GM13977 (cell line): ENCODE results near the gene CAMK1D.

ENCODE experiments used
- DNase-seq: peaks from one replicate; pipeline ENCODE4 v3.0.0; 2012; ENCODE audit warnings: low spot score
- in situ Hi-C: fragments of 300-500 bp; cut with MboI; formaldehyde crosslinking; loops from one replicate; pipeline ENCODE4 v1.12.0; 2022; ENCODE audit warnings: low sequenced_read_pairs, low pct_unique_long_range_greater_than_20kb, mixed read lengths, inconsistent platforms; ENCODE audit not compliant: unreplicated experiment
- TF ChIP-seq, protein P1 (sequence below): IDR thresholded peaks from 2 replicates; pipeline ENCODE4 v1.5.1; 2012; ENCODE audit warnings: mild to moderate bottlenecking, control low read depth; ENCODE audit not compliant: insufficient read depth; ENCODE audit errors: extremely low read depth, missing control alignments

Gene CAMK1D

DNA sequence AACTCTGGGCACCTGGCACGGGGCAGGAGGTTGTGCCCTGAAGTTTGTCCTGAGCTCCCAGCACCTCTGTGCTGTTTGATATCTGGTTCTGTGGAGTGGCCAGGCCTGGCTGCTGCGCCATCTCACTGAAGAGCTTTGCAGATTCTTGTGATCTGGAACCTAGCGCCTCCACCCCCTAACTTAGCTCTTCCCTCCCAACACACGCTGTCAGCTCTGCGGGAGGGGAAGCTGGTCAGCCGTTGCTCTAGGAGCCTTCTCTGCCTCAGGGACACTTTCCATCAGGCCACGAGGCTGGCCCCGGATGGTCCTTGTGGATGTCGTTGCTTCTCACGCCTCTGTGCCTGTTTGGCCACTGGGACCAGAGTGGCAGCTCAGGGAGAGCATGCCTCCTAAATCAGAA, 438.9 kb downstream of the CAMK1D start:
- in situ Hi-C loops: no loop called here
- TF ChIP-seq, protein P1, sequence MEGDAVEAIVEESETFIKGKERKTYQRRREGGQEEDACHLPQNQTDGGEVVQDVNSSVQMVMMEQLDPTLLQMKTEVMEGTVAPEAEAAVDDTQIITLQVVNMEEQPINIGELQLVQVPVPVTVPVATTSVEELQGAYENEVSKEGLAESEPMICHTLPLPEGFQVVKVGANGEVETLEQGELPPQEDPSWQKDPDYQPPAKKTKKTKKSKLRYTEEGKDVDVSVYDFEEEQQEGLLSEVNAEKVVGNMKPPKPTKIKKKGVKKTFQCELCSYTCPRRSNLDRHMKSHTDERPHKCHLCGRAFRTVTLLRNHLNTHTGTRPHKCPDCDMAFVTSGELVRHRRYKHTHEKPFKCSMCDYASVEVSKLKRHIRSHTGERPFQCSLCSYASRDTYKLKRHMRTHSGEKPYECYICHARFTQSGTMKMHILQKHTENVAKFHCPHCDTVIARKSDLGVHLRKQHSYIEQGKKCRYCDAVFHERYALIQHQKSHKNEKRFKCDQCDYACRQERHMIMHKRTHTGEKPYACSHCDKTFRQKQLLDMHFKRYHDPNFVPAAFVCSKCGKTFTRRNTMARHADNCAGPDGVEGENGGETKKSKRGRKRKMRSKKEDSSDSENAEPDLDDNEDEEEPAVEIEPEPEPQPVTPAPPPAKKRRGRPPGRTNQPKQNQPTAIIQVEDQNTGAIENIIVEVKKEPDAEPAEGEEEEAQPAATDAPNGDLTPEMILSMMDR: no peak
- no peak for DNase-seq

DNA sequence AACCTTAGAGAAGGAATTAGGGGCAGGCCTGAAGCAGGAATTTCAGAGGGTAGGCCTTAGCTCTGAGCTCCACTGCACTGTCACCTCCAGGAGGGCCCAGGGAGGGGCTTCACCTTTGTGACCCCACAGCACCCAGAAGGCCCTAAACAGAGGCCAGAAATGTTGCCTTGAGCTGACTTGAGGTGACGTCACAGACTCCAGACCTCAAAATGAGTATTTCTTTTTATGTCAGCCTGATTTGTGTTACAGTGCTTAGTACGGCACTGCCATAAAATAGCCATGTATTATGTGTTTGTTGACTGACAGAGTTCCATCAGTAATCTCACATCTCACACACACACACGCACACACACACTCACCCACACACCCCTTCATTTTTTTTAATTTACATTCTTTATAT, 440.9 kb downstream of the CAMK1D start:
- TF ChIP-seq, protein P1: no peak
- in situ Hi-C loops: no loop called here

DNA sequence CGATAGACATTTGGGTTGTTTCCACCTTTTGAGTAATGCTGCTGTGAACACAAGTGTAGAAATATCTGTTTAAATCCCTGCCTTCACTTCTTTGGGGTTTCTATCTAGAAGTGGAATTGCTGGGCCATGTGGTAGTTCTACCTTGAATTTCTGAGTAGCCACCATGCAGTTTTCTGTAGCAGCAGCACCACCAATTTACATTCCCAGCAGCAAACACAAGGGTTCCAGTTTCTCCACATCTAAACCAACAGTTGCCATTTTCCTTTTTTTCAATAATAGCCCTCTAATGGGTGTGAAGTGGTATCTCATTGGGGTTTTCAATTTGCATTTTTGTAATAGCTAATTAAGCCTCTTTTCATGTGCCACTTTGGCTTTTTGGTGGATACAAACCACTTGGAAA, 442.4 kb downstream of the CAMK1D start:
- in situ Hi-C loops: no loop called here
- no peak for DNase-seq
- TF ChIP-seq, protein P1: no peak

More for the DNA sequence above, 440.9 kb downstream of the CAMK1D start:
- DNase-seq: no peak

DNA sequence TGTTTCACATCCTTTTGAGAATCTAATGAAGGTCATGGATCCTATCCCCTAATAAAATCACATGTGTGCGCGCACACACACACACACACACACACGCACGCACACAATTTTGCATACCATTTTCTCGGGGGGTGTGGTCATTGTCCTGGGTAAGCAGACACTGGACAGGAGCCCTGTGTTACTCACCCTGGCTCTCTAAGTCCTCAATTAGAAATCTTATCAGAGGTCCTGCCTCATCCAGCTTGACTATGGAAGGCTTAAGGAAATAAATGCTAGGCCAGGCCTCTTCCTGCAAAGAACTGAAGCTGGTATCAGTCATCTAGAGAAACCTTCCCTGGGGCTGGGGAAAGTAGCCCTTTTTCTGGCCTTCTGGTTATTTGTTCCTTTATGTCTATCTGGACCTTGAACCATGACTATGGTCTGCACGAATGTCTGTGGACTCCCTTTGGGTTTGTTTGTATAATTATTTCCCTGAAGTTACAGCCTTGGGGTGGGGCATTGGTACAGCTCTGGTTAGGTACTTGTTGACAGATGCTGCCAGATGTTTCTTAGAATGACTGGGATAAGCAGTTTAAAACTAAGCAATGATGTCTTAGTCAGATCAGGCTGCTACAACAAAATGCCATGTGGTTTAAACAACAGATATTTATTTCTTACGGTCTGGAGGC, 443.7 kb downstream of the CAMK1D start:
- TF ChIP-seq, protein P1: no peak
- in situ Hi-C loops: no loop called here
- DNase-seq: no peak

DNA sequence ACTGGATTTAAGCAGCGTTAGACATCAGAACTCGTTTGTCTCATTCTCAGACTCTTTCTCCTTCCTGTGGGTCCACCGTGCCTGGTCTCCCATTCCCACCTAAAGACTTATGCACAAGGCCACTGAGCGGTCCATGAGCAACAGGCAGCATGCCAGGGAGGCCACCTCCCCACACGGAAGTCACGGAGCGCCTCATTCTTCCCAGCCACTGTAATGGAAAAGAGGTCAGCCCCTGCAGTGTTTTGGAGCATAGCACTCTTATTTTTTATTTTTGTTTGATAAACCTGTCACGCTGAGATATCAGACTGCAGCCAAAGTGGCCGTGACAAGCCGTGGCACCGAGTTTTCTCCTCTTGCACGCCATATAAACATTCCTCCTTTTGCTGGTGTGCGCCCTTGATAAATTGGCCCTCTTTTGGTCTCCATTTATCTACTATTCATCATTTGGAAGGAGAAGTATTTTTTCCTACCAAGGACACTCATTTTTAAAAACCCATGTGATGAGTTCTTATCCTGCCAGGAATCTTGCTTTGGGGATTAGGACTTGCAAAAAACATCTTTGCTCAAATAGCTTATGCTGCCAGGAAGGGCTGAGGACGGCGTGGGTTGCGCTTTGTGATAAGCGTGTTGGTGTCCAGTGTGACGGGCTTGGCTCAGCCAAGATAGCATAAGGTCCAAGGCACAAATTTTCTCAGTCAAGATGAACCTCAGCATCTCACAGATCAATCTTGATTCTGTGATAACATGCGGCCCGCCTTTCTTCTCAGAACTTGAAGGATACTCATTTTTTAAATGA, 446.2 kb downstream of the CAMK1D start:
- no peak for DNase-seq
- in situ Hi-C loops: no loop called here
- TF ChIP-seq, protein P1: no peak

DNA sequence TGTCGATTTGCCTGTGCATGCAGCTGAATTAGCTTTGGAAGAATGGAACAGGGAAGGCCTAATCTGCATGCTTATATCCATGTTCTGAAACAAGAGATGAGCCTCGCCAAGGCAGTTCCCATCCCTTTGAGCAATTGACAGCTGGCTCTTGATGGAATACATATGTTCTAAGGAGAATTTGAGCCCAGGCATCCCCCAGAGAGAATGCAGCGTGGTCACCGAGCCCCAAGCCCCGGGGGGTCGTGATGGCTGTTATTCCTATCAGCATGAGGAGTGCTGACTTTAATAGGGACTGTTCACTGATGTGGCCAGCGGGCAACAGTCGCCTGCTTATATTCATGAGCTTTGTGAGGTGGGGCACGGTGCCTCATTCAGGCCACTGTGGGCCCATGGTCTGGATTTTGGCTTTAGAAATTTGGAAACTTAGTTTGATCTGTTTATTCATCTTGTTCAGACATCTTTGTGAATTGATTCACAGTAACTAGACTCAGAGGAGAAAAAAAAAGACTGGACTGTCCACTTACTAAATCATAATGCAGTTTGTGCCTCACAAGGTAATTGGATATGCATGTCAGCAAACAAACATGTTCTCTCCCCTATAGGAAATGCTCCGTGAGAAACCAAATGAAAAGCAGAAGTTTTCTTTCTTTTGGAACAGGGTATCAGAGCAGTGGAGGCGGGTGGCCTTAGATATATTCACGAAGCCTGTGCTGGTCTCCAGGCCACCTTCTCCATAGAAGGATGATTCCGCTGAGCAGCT, 447.2 kb downstream of the CAMK1D start:
- in situ Hi-C loops: no loop called here
- TF ChIP-seq, protein P1: no peak
- no peak for DNase-seq
